GM18873 (cell line): ENCODE data around the gene CCDC74A.
"Not testable (repeated sequence)": the region's sequence is repeated elsewhere in the genome, so short reads cannot be mapped to it uniquely, and the experiment has no call there.

Experiments
- ATAC-seq: cut with Tn5 transposase; IDR thresholded peaks from one replicate; pipeline ENCODE4 v1.9.1; 2021; ENCODE audit warnings: mild to moderate bottlenecking, moderate library complexity, moderate number of reproducible peaks; ENCODE audit not compliant: unreplicated experiment, low FRiP score

The CCDC74A gene

DNA sequence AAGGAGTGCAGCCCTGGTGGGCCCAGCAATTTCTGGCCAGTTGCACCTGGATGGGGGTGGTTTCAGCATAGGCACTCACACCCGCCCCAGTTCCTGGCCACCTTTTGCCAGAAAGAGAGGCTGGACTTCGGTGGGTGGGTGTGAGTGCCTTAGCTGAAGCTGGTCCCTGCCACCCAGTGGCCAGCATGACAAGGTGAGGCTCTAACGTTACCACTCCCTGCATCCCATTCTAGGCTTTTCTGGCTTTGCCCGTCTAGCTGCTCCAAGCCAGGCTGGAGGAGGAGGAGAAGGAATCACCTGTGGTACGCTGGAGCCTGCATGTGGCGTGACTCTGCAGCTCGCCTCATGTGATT, 17.1 kb downstream of the CCDC74A start:
- ATAC-seq, result not testable (repeated sequence)

DNA sequence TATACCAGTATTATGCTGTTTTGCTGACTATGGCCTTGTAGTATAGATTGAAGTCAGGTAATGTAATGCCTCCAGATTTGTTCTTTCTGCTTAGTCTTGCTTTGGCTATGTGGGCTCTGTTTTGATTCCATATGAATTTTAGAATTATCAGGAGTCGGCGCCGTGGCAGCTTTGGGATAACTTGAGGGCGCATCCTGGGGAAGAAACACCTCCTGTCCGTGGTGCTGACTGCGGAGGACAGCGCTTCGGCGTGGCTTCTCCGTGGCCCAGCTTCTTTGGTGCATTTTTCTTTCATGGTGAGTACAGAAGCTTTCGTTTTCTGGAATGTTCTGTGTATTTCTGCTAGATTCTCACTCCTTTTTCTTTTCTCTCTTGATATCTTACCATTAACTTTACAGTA, 25.2 kb downstream of the CCDC74A start:
- no peak for ATAC-seq

DNA sequence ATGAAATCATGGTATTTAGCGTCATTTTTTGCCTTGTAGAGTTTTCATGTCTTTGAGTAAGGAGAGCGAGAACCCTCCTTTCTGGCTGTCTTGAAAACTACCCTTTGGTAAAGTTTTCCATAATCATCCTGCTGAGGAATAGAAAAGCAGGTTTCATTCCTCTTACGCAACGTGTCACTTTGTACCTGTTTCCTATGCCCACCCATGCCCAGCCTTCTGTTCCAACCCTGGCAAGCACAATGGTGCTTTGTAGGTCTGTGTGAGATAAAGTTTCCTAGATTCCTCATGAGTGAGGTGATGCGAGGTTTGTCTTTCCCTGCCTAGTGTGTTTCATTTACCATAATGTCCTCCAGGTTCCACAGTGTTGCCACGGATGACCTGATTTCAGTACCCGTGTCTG, 29.3 kb downstream of the CCDC74A start:
- ATAC-seq, result no peak

DNA sequence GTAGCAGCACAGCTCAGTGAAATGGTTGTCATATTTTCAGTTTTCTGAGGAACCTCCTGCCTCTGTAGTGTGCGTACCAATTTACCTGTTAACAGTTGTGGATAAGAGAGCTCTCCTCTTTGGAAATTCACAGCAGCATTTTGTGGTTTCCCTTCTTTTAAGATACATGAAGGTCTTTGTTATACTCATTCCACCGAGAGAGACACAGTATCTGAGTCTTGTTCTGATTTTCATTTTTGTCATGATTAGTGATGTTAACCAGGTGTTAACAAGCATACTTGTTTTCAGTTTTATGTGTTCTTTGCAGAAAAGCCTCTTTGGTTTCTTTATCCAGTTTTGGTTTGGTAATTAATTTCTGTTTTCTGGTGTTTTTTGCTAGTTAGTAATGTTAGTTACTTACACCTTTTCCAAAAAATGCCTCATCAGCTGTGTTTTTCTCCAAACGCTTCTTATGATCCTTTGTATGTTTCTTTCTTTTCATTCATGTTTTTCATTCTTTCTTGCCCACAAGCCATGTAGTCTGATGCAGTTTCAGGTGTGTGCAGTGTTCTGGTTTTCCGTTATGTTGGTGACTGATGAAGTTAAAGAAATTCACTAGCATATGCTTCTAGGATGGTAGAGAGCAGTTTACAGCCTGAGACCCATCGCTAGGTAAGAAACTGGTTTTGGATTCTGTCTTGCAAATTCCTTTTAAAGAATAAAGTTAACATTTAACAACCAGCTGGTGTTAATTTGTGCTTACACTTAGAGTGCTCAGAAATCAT, 30.1 kb downstream of the CCDC74A start:
- no peak for ATAC-seq

DNA sequence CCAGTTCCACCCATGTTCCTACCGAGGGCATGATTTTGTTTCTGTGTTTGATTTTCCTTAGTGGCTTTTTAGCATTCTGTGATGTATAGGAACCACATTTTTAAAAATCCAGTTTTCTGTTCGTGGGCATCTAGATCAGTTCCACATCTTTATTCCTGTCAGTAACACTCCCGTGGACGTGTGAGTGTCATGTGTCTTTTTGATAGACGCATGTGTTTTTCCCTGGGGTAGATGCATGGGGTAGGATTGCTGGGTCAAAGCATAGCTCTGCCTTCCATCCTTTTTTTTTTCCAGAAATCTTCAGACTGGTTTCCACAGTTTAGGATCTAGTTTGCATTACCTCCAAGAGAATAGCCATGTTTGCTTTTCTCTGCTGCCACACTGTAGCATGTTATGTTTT, 38.7 kb downstream of the CCDC74A start:
- ATAC-seq, result no peak

DNA sequence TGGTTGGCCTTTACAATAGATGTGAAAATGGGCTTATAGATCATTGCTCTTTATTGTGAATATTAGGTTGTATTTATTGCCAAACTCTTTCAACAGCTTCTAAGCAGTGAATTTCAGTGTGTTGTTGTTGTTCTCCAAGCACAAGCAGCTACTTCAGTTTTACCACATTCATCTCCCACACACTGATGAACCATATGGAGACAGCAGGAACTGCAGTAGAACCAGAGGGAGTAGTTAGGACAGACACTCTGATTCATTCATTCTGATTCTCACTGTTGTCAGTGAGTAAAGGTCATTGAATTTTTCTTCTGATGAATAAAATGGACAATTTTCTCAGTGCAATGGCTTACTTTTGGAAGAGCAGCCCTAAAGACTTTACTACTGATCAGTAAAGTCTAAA, 40.2 kb downstream of the CCDC74A start:
- no peak for ATAC-seq

DNA sequence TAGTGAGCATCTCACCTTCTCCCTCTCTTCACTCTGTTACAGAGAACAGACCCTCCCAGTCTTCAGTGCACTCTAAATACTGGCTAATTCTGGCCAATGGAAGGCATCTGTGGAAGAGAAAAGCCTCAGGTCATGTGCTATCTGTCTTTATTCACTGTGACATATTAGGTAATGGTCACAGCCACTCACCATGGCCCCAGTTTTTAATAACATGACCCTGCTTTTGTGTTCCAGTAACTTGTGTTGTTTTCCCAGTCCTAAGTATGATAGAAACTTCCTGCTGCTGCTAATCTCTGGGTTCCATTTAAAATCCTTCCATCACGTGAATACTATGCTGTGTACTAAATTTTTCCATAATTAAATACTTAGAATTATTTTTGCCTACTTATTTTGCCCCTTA, 40.7 kb downstream of the CCDC74A start:
- not testable (repeated sequence) for ATAC-seq

DNA sequence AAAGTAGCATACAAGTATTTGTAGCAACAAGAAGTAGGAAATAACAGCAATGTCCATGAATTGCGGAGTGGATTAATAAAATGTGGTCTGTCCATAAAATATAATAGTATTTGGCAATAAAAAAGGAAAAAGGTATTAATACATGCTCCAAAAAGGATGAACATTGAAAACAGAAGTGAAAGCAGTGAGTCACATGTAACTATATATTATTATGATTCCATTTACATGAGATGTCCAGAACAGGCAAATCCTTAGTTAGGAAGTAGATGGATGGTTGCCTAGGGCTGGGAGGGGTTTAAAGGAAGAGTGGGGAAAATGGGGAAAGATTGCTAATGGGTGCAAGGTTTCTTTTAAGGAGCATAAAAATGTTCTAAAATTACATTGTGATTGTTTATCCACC, 44.5 kb downstream of the CCDC74A start:
- no peak for ATAC-seq

DNA sequence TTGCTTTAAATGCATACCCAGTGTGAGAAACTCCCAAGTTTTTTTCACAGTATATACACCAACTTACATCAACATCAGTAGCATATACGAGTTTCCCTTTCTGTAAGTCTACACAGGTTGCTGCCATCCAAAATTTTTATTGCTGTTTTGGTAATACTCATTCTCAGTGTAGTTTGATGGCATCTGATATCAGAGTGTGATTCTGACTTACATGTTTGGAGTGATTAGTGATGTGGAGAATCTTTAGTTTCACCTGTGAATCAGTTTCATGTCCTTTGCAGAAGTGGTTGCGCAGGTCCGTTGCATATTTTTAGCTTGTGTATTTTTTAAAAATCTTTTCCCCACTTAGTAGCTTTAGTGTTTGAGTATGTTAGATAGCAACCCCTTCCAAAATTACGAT, 50.1 kb downstream of the CCDC74A start:
- no peak for ATAC-seq

DNA sequence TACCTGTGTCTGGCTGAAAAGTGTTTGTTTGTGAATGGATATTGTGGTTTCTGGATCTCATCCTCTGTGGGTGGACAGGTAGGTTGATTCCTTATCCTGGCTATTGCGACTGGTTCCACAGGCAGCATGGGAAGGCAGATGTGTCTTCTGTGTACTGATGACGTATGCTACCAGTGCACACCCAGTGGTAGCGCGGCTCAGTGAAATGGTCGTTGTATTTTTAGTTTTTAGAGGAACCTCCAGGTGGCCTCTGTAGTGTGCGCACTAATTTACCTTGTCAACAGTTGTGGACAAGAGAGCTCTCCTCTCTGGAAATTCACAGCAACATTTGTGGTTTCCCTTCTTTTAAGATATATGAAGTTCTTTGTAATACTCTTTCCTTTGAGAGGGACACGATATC, 52.5 kb downstream of the CCDC74A start:
- no peak for ATAC-seq
